BJ (cell line): ENCODE data around the gene PTCSC3. TPM values are rescaled to one million over a fixed set of nuclear protein-coding genes. Genes with fewer than 3 reads are reported as not detected.

Source experiments
- CTCF ChIA-PET: fragments of 350-600 bp; formaldehyde crosslinking; extraction: SDS; loops from one replicate; lab custom pipeline; 2021; ENCODE audit warnings: antibody characterized with exemption, inconsistent platforms; lab: Yijun Ruan, JAX
- POLR2A ChIA-PET: fragments of 300-600 bp; sonication (Branson Sonifier 250); formaldehyde crosslinking; extraction: SDS; loops from one replicate; lab custom pipeline; 2021; ENCODE audit warnings: antibody characterized with exemption; lab: Charles Lee
- DNase-seq: peaks from one replicate; pipeline ENCODE4 v3.0.0-alpha.2; 2011; ENCODE audit warnings: low read depth
- H3K27me3 ChIP-seq: 2 replicates; pipeline ENCODE4 v1.6.0; 2011; ENCODE audit warnings: low read length; ENCODE audit not compliant: control insufficient read depth, insufficient read depth
- H3K36me3 ChIP-seq: 2 replicates; pipeline ENCODE4 v1.5.1; 2011; ENCODE audit warnings: low read length; ENCODE audit not compliant: control insufficient read depth, insufficient read depth
- H3K4me3 ChIP-seq: 2 replicates; pipeline ENCODE4 v1.5.1; 2011; ENCODE audit warnings: low read depth, mild to moderate bottlenecking, control low read depth, low read length
- polyA plus RNA-seq: library from polyadenylated mRNA; depleted of rRNA; stranded (reverse); fragments of >200 nt; gene quantifications from 2 replicates; pipeline ENCODE4 v1.2.3, GENCODE V29; 2011
- TF ChIP-seq, protein P1 (sequence below): IDR thresholded peaks from 2 replicates; pipeline ENCODE4 v1.5.1; 2011; ENCODE audit warnings: low read depth, mild to moderate bottlenecking, control low read depth, inconsistent platforms, low read length, moderate library complexity; ENCODE audit not compliant: insufficient read depth

Gene PTCSC3
- polyA plus RNA-seq, 1 experiment = not detected

DNA sequence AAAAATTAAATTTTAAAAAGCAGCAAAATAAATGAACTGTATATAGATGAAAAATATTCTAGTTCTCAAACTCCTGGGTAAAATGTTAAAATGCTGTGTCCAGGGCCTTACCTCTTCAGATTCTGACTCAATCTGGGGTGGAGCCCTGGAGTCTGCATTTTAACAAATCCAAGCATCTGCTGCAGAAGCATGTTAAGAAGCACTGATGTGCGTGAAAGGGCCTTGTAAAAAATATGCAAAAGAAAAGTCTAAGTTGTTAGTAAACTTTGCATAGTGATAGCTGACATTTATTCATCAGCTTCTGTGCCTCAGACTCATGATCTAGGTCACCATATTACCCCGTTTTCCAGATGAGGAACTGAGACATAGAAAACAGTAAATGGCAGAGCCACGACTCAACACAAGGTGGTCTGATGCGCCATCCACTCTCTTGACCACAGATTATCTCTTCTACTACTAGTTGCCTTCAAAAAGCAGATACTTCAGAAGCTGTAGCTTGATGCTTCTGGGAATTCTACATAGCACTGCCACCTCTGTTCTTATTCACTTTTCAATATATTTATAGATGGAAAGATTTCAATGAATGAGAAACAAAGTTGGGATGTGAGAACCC is 28.0 kb upstream of the PTCSC3 start:
- POLR2A ChIA-PET = no interaction called here
- Histone ChIP-seq H3K4me3 (no peak overlapping the region), H3K36me3 (no peaks in the 10 kb centered on the region), H3K27me3 (no peaks in the 10 kb centered on the region)
- CTCF ChIA-PET = interaction anchor here (1.5 kb wide), 1 partner anchor 132 kb away, joined by 3 read pairs; no protein-coding TSS in a partner anchor
- TF ChIP-seq, protein P1, sequence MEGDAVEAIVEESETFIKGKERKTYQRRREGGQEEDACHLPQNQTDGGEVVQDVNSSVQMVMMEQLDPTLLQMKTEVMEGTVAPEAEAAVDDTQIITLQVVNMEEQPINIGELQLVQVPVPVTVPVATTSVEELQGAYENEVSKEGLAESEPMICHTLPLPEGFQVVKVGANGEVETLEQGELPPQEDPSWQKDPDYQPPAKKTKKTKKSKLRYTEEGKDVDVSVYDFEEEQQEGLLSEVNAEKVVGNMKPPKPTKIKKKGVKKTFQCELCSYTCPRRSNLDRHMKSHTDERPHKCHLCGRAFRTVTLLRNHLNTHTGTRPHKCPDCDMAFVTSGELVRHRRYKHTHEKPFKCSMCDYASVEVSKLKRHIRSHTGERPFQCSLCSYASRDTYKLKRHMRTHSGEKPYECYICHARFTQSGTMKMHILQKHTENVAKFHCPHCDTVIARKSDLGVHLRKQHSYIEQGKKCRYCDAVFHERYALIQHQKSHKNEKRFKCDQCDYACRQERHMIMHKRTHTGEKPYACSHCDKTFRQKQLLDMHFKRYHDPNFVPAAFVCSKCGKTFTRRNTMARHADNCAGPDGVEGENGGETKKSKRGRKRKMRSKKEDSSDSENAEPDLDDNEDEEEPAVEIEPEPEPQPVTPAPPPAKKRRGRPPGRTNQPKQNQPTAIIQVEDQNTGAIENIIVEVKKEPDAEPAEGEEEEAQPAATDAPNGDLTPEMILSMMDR = no peak
- DNase-seq = no peak

DNA sequence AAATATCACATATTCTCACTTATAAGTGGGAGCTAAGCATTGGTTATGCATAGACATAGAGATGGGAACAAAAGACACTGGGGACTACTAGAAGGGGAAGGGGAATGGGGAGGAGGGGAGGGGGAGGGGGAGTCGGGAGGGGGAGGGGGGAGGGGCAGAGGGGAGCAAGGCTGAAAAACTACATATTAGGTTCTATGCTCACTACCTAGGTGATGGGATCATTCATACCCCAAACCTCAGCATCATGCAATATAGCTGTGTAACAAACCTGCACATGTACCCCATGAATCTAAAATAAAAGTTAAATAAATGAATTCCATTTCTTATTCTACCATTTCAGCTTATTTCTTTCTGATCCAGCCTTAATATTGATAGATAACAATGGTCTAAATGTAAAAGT is 21.9 kb upstream of the PTCSC3 start:
- Histone ChIP-seq H3K36me3 (no peaks in the 10 kb centered on the region), H3K27me3 (no peaks in the 10 kb centered on the region), H3K4me3 (no peak overlapping the region)
- TF ChIP-seq, protein P1 = no peak
- DNase-seq = no peak
- ChIA-PET POLR2A (no interaction called here), CTCF (no interaction called here)

DNA sequence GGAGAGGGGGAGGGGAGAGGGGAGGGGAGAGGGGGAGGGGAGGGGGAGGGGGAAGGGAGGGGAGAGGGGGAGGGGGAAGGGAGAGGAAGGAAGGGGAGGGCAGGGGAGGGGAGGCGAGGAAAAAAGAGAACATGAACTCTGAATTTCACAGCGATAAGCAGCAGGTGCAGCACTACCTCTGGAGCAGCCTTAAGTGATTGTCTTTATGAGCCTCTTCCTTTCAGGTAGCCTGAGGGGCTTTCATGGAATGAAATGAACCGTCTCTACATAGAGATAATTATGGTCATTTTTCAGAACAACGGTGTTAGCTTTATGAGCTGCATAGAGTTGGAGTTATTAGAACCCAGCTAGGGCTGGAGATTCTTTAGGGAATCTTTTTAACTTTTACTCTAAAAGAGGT is 18.1 kb upstream of the PTCSC3 start:
- Histone ChIP-seq H3K36me3 (no peaks in the 10 kb centered on the region), H3K4me3 (no peak overlapping the region), H3K27me3 (no peaks in the 10 kb centered on the region)
- ChIA-PET POLR2A (no interaction called here), CTCF (no interaction called here)
- TF ChIP-seq, protein P1 = no peak
- DNase-seq = no peak

DNA sequence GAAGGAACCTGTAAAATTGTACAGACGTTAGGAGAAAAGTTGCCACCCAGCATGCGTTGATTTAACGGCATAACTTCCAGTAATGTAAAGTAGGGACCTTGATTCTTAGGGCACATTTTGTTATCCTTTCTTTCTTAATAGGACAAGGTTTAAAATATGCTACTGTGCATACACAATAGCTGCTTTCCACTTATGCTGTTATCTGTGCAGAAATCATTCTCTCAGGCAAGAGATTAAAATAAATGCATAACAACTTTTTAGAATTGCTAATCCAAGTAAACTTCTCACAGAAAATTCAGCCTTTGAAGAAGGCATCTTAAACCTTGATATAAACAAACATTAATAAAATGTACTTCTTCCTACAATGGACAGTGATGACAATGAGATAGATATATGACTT is 16.0 kb upstream of the PTCSC3 start:
- Histone ChIP-seq H3K36me3 (no peaks in the 10 kb centered on the region), H3K4me3 (no peak overlapping the region), H3K27me3 (no peaks in the 10 kb centered on the region)
- ChIA-PET CTCF (no interaction called here), POLR2A (no interaction called here)
- TF ChIP-seq, protein P1 = no peak
- DNase-seq = no peak

DNA sequence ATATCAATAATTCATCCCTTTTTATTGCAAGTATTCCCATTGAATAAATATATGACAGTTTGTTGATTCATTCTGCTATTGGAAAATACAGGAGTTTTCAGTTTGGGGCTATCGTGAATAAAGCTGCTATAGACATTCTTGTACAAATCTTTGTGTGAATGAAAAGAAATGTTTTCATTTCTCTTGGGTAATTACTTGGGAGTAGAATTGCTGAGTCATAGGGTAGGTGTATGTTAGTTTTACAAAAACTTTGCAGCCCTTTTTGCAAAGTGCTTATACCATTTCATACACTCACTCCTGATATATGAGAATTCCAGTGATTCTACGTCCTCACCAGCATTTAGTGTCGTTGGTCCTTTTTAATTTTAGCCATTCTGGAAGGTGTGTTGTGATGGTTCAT is 6.9 kb upstream of the PTCSC3 start:
- Histone ChIP-seq H3K27me3 (no peaks in the 10 kb centered on the region), H3K36me3 (no peaks in the 10 kb centered on the region), H3K4me3 (no peak overlapping the region)
- TF ChIP-seq, protein P1 = no peak
- ChIA-PET POLR2A (no interaction called here), CTCF (no interaction called here)
- no peak for DNase-seq
